SW 1271 (cell line): Measurements from ENCODE around the gene PTGES3.
A peak's percentile ranks its signal among the peaks of the same experiment; 100 is the strongest.
"Not testable (repeated sequence)": the region's sequence is repeated elsewhere in the genome, so short reads cannot be mapped to it uniquely, and the experiment has no call there.

Source experiments
- DNase-seq, 2 experiments: peaks; one replicate each; lab custom pipeline; 2025; lab: John Stamatoyannopoulos, UW

The PTGES3 gene

DNA sequence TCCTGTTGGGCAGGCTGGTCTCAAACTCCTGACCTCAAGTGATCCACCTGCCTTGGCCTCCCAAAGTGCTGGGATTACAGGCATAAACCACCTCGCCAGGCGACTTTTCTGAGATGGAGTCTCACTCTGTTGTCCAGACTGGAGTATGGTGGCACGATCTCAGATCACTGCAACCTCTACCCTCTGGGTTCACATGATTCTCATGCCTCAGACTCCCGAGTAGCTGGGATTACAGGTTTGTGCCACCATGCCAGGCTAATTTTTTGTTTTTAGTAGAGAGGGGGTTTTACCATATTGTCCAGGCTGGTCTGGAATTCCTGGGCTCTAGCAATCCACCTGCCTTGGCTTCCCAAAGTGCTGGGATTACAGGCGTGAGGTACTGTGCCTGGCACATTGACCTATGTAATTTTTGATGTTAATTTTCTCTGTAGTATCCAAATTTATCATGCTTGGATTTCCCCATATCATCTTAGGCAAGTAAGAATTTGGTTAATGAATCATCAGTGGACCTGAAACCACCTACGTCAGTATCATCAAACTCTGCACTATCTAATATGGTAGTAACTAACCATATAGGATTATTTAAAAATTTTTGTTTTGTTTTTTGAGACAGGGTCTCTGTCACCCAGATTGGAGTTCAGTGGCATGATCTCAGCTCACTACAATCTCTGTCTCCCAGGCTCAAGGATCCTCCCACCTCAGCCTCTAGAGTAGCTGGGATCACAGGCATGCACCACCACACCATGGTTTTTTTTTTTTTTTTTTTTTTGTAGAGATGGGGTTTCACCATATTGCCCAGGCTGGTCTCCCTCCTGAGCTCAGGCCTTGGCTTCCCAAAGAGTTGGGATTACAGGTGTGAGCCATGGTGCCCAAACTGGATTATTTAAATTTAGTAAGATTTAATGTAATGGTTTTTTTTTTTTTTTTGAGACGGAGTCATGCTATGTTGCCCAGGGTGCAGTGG, 30.4 kb downstream of the PTGES3 start:
- DNase-seq, result no peak

DNA sequence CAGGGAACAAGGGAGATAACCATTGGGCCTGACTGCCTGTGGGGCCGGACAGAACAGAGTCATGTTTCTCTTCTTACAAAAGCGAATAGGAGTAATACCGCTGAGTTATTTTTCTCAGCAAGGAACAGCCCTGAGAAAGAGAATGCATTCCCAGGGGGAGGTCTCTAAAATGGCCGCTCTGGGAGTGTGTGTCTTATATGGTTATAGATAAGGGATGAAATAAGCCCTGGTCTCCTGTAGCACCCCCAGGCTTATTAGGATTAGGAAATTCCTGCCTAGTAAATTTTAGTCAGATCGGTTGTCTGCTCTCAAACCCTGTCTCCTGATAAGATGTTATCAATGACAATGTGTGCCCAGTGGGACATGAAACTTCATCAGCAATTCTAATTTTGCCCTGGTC, 34.3 kb downstream of the PTGES3 start:
- DNase-seq, result not testable (repeated sequence)

DNA sequence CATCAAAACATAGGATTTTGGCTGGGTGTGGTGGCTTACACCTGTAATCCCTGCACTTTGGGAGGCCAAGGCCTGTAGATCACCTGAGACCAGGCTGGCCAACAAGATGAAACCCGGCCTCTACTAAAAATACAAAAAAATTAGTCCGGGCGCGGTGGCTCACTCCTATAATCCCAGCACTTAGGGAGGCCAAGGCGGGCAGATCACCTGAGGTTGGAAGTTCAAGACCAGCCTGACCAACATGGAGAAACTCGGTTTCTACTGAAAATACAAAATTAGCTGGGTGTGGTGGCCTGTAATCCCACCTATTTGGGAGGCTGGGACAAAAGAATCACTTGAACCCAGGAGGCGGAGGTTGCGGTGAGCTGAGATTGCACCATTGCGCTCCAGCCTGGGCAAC, 40.1 kb downstream of the PTGES3 start:
- DNase-seq, result not testable (repeated sequence)

DNA sequence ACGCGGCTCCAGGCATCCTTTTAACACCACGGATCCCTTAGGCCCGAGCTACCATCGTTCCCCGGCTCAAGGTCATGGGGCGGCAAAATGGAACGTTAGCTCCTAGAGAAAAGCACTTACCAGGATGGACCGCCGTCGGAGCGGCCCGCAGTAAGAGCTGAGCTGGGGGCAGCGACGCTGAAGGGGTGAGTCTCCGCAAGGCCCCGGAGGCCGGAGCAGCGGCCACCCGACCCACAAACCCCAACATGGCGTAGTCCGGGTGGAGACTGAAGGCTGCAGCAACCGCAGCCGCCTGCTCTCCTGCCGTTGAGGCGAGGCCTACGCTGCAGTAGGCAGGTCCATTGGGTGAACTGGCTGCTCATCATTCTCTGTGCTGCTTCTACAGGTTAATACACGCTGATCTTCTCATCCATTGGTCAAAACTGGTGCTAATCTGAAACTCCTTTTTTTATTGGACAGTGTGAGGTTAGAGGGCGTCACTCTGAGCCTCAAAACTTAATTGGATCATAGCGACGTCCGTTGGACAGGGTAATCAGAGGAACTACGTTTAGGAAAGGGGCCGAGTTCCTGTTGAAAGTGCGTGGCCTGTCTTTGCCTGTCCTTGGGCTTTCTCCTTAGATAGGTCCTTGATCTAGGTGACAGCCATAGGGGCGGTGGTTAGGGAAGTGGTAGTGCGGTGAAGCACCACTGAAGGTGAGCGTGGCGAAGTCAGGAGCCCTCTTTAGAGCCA, 42.2 kb downstream of the PTGES3 start, which contains the start of gene ATP5F1B:
Gene ATP5F1B, minus strand, starts transcription at position 268 of the 730 bp plus-strand sequence. Its CDS starts 21 bp downstream, at position 247.
- DNase-seq, result peak; percentile 99 to 100

DNA sequence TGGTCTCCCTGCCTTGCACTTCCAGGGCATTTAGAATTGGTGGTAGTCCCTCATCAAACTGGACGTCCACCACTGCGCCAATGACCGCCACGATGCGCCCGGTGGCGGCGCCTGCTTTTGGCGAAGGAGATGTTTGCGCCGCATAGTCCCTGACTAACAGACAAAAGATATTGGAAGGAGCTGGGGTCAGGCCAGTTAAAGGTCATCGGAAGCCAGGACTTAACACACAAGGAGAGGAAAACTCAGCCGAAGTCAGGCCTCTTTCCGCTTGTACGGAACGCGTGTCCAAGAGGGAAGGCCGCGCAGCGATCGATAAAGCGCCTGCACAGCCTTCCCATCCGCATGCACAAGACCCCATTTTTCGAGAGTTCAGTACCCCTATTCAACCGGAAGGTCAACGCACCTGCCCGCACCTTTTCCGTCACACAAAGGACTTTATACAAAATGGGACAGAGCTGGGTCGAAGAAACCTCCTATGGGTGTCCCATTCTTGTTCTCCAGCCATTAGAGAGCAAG, 42.8 kb downstream of the PTGES3 start:
- DNase-seq, result no peak

DNA sequence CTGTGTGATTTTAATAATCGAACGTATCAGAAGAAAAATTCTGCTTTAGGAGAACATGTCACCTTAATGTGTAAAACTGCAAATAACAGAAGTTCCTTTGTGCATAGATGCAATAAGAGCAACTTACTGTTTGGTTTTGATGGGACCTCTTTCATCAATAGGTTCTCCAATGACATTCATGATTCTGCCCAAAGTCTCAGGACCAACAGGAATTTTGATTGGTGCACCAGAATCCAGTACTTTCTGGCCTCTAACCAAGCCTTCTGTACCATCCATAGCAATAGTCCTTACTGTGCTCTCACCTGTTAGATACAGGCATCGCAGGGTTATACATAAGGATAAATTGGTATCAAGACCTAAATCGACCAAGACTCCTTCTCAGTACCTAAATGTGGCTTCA, 43.4 kb downstream of the PTGES3 start:
- no peak for DNase-seq

DNA sequence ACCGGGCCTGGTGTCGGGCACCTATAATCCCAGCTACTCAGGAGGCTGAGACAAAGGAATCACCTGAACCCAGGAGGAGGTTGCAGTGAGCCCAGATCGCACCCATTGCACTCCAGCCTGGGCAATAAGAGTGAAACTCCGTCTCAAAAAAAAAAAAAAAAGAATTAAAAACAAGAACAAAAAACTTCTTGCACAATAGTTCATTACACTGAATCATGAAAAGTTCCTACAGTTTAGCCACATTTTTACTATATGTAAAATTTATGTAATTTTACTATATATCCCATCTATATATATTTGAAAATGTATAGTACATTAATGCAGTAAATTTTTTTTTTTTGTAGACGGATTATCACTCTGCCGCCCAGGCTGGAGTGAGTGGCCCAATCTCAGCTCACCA, 46.9 kb downstream of the PTGES3 start:
- DNase-seq, result no peak

DNA sequence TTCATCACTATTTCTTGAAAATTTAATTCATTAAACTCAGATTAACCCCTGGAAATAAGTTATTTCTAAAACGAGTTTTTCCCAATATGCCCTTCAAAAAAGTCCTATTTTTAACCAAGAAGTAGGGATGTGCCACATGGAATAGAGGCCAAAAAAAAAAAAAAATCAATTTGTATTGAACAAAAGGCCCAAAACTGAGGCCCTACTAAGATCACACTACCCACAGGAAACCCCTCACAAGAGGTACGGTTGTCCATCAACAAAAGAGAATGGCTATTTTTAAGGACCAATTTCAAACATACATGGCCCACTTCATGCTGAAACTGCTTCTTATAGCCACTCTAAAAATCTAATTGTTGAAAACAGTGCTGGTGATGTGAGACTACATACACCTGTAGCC, 50.5 kb downstream of the PTGES3 start:
- no peak for DNase-seq

DNA sequence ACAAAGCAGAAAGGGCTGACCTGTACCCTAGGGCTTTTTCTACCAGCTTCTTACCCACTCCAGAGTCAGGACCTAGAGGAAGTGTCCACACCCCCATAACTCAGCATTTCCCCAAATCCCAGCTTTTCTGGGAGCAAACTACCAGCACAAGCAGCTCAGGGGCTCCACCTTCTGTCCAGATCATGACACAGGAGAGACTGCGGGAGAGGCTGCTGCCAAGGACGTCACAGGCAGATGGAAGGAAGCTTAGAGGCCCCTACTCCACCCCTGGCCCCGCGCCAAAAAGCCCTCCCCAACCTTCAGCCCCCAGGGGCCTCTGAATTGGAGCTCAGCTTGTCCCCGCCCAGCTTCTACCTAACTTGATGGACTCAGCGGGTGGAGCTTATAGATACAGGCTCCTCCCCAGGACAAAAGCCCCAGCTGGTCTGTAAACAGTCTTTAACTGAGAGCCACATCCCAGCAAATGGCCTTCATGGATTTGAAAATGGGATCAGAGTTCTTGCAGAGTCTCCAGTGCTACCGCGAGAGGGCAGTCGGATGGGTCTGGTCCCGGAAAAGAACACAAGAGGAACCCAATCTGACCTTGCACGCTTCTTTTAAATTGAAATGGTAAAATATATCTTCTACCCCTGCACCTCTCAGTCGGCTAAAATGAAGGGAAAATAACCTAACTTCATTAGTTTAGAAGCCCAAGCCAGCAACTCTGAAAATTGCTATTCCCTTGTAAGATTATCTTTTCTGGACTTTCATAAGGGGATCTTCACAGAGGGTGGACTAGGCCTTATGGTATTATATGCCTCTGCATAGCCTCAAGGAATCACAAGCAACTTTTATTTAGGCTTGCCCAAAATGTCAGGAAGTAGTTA, 51.2 kb downstream of the PTGES3 start:
- peak; percentile 97 to 98 for DNase-seq

DNA sequence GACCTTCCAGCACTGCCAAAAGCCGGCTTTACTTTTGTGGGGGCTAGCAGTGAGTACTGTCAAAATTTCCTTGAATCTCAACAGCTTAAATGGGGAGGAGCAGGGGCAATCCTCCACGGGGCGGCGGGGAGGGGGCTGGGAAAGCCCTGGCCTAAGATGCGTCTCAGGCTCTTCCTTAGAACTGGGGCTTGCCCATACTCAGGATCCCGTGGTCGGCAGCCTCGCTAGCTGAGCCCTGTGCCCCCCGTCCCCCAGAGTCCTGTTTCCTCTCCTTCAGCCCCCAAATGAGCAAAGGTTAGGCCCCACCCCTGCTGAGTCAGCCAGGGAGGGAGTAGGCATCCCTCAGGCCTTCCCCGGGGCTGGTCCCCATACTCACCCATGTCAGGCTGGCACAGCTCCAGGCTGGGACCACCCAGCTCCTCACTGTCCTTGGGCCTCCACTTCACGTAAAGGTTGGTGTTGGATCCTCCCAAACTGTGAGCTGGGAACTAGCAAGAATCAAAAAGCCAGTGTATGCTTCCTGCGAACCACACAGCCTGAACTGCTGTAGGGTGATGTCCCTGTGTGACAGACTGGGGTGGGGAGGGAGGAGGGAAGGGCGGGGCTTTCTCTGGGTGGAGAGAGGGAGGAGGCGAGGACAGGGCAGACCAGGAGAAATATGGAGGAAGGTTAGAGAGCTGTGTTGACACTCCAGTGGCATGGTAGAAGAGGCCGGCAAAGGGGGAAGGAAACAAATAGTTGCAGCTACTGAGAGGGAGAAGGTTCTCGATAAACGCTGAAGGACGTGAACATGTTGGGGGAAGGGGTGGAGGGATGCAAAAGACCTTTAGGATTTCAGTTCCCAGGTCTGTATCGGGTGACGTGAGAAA, 52.0 kb downstream of the PTGES3 start:
- DNase-seq, result peak; percentile 74 to 91

DNA sequence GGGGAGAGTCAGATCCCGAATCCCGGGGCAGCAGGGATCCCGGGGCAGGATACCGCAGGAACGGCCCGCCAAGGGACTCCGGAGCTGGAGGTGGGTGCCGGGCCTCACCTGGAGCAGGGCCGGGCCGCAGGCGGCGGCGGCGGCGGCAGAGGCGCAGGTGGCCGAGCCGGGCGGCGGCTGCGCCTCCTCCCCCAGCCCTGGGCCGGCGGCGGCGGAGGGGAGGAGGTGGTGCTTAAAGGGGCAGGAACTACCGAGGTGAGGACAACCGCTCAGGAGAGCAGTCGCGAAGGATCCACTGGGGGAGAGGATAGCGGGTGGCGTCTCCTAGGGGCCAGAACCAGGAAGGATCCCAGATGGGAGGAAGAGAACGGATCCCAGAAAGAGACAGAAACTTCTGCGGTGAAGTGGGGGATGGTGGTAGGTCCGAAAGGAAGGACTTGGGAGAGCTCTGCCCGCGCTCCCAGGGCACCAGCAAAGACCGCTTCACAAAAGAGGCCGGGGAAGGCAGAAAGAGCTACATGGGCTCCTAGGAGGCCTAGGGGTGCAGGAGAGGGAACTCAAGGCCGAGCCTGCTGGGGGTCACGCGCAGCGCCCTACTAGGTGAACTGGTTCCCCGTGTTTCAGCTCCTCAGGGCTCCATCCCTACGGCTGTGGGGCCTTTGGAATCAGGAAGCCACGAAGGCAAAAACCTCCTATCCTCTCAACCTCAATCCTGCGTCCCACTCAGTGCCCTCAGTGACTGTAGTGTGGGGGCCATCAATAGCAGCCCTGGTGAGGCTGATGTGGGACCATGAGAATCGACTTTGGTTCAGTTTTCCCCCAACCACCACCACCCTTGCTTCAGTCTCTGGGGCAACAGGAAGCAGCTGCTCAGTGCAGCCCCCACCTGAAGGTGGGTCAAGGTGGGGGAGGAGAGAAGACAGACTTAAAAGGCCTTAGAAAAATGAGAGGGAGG, 53.0 kb downstream of the PTGES3 start:
- DNase-seq, result peak; percentile 78 to 92

DNA sequence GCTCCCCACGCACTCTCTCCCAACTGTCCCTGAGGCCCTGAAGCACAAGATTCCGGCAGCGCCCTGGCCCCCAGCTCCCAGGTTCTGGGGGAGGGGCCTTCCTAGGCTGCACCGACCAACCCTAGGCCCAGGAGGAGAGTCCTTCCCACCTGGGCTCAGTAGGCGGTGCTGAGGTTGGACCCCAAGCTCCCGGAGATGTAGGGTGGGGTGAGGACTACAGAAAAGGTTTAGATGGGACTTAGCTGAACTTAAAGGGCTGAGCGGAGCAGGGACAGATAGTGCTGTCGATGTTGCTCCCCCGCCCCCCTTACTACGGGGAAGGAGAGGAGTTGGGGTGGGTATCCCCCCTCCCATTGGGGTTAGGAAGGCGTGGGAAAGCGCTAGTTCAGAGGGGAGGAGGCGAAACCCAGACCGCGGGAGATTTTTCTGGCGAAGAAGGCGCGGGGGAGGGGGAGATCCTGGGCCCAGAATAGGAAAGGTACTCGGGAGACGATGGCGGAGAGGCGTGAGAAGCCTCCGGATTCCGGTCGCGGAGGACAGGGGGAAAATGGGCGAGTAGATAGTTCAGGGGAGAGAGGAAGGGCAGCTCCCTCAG, 53.7 kb downstream of the PTGES3 start:
- peak in 1 of 2 experiments; percentile 44 for DNase-seq

DNA sequence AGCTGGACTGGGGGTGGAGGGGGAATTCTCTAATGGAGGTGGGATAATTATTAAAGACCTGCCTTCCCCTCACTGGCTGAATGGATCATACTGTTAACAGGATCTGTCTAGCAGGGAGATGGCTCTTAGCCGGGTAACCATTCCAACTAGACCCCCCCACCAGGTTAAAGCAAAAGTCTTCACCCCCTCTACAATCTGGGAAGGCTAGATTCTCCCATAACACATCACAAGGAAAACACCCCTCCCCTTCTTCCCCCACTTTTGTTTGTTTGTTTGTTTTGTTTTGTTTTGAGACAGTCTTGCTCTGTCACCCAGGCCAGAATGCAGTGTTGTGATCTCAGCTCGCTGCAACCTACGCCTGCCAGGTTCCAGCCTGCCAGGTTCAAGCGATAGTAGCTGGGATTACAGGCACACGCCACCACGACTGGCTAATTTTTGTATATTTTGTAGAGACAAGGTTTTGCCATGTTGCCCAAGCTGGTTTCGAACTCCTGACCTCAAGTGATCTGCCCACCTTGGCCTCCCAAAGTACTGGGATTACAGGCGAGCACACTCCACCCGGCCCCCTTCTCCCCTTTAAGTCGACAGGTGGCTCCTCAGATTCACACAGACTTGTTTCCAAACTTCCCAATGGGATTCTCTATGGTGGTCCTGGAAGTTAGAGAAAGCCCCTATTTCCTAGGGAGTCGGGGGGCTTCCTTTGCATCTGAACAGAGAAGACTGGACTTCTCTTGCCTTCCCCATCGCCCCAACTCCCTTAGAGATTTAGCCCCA, 54.4 kb downstream of the PTGES3 start:
- DNase-seq, result no peak

DNA sequence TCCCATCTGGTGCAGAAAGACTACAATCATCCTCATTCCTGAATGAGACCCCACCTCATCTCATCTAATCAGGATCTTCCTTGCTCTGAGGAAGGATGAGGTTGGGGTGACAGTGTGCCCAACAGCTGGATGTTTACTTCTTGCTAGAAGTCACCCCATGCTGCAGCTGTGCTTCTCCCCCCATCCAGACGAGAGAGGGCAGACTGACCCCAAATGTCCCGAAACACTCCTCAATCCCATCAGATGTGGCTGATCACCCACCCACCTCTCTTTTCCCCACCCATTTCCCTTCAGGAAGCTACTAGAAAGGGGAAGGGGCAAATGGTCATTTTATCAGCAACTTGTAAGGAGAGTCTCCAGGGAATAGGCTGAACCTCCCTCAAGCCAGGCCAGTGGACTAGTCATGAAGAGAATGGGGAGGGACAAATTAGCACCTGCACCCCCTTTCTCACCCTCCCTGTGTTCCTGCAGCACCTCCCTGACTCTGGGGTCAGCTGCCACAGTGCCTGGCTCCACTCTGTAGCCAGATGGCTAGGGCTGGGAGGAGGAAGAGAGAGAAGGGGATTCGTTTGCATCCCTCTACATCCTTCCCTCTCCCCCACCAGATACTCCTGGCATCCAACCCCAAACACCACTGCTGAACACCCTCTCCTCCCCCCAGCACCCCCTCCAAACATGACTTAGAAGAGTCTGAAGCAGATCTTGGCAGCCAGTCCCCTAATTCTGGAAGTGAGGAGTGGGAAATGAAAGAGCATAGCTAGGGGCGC, 55.2 kb downstream of the PTGES3 start:
- DNase-seq, result no peak

DNA sequence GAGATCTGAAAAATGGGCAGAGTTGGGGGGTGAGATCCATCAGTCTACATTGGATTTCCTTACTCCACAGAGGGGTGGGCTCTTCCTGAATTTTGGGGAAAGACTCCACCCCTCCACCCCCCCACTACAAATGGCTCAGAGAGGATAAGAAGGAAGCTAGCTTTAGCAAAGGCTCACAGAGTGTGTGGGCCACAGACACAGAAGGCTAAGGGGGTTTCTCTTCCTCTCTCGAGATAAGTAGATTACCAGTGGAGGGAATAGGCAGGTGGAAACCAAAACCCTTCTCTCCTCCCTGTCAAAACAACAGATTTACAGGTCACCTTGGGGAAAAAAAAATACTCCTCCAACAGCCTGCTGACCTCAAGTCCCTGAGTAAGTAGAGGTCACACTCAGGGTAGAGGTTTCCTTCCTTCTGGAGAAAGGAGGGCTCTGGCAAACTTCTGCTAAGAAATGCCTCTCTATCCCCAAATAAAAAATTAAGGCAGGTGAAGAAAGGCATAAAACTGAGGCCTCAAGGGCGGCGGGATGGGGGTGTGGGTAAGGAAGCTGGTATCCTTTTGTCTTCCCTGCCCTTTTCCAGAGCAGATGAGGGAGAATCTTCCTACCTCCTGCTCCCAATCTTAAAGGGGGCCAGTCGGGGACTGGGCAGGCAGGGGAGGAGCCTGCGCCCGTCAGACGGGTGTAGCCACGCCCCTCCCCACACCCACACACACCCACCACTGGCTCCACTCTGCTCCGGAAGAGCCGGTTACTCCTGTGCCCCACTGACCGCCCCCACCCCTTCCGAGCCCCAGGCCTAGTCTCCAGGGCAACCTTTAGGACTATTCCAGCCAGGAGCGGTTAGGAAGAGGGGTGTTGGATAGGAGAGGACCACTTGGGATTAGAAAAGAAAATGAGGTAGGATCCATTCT, 56.0 kb downstream of the PTGES3 start:
- peak in 1 of 2 experiments; percentile 49 for DNase-seq

DNA sequence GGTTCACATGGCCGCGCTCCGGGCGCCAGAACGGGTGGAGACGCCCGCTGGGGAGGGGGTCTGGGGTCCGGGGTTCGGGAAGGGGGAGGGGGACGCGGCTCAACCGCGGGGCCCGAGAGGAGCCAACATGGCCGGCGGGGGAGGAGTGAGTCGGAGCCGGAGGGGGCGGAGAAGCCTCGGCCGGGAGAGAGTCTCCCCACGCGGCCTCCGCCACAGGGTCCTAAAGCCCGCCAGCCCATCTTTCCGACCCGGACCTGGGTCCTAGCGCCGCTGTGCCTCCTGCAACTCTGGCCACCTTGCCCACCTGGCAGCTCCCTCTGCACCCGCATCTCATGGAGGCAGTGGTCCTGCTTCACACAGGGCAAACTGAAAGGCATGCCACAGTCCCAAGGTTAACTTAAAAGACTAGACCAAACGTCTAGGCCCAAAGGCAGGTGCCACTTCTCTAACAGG, 57.9 kb downstream of the PTGES3 start, which contains the start of gene BAZ2A:
Gene BAZ2A, minus strand, starts transcription at position 147 of the 453 bp plus-strand sequence. CDS start 12,796 bp downstream, outside the sequence.
- peak; percentile 55 to 73 for DNase-seq
